ENCODE measurements around the gene COCH.

- TF ChIP-seq CTCF (IDR thresholded peaks at IDR 0.05) (no peak), POLR2A (IDR thresholded peaks at IDR 0.05) (no peak)
These were observed 20.7 kb downstream of the COCH start for GRCh38 chr14:30894923-30895515.
